A673 (cell line): Measurements from ENCODE around the gene THY1. TPM values are rescaled to one million over a fixed set of nuclear protein-coding genes. Genes with fewer than 3 reads are reported as not detected.

Experiments
- BruUV-seq: library from RNA; stranded (reverse); fragments of 400-500 nt; replicated peaks from 2 replicates; lab custom pipeline; 2021; lab: Mats Ljungman, UMichigan
- CTCF ChIA-PET: fragments of 300-600 bp; sonication (Branson Sonifier 250); formaldehyde crosslinking; loops from one replicate; lab custom pipeline; 2022; ENCODE audit warnings: antibody characterized with exemption; lab: Charles Lee
- POLR2A ChIA-PET: fragments of 300-600 bp; sonication (Branson Sonifier 250); formaldehyde crosslinking; loops from one replicate; lab custom pipeline; 2022; ENCODE audit warnings: antibody characterized with exemption; ENCODE audit not compliant: low non-redundant PET; lab: Charles Lee
- DNase-seq: peaks from one replicate; pipeline ENCODE4 v3.0.0-alpha.2; 2015; ENCODE audit warnings: low spot score
- H3K27ac ChIP-seq: fragments of 200-600 bp; sonication (generic); 2 replicates; pipeline ENCODE4 v1.5.1; 2016; ENCODE audit warnings: mixed run types, low read depth, mild to moderate bottlenecking, mixed read lengths, antibody characterized with exemption, low read length; ENCODE audit not compliant: poor library complexity, severe bottlenecking
- H3K27me3 ChIP-seq: fragments of 200-600 bp; sonication (generic); replicated peaks from 2 replicates; pipeline ENCODE4 v1.6.1; 2017; ENCODE audit warnings: mixed run types, low read depth, mild to moderate bottlenecking, mixed read lengths, antibody characterized with exemption, low read length; ENCODE audit not compliant: insufficient read depth, poor library complexity
- H3K36me3 ChIP-seq: fragments of 200-600 bp; sonication (generic); 2 replicates; pipeline ENCODE4 v1.6.1; 2016; ENCODE audit warnings: mixed run types, mild to moderate bottlenecking, mixed read lengths, antibody characterized with exemption, low read length; ENCODE audit not compliant: insufficient read depth, poor library complexity, severe bottlenecking
- H3K4me1 ChIP-seq: fragments of 200-600 bp; sonication (generic); 2 replicates; pipeline ENCODE4 v1.6.1; 2017; ENCODE audit warnings: mixed run types, mild to moderate bottlenecking, mixed read lengths, antibody characterized with exemption, low read length; ENCODE audit not compliant: insufficient read depth, poor library complexity, severe bottlenecking
- H3K4me3 ChIP-seq: fragments of 200-600 bp; sonication (generic); 2 replicates; pipeline ENCODE4 v1.5.1; 2016; ENCODE audit warnings: low read depth, mixed run types, mild to moderate bottlenecking, mixed read lengths, low read length; ENCODE audit not compliant: poor library complexity, severe bottlenecking
- H3K9me3 ChIP-seq: fragments of 200-600 bp; sonication (generic); 2 replicates; pipeline ENCODE4 v1.6.1; 2016; ENCODE audit warnings: mixed run types, low read depth, mild to moderate bottlenecking, mixed read lengths, antibody characterized with exemption, low read length; ENCODE audit not compliant: poor library complexity, severe bottlenecking
- CTCF ChIP-seq: fragments of 300-800, 200-600 bp; sonication (generic); conservative IDR thresholded peaks from 2 replicates; pipeline ENCODE4 v1.5.1; 2017; ENCODE audit warnings: low read depth, mild to moderate bottlenecking, antibody characterized with exemption, low read length, moderate library complexity, mixed read lengths
- EZH2 ChIP-seq: fragments of 200-600 bp; sonication (generic); IDR thresholded peaks from 2 replicates; pipeline ENCODE4 v1.6.1; 2017; ENCODE audit warnings: borderline replicate concordance, low read depth, mild to moderate bottlenecking, mixed read lengths, antibody characterized with exemption, low read length; ENCODE audit not compliant: poor library complexity, severe bottlenecking
- intact Hi-C: fragments of 100-400 bp; cut with micrococcal nuclease; formaldehyde crosslinking; loops from one replicate; pipeline ENCODE4 v1.10.0; 2022; ENCODE audit not compliant: unreplicated experiment
- total RNA-seq: library from RNA; stranded (reverse); gene quantifications from 2 replicates; pipeline ENCODE4 v1.2.3, GENCODE V29; 2021

The THY1 gene
- total RNA-seq, 1 experiment from 2014 or later: 187 TPM

DNA sequence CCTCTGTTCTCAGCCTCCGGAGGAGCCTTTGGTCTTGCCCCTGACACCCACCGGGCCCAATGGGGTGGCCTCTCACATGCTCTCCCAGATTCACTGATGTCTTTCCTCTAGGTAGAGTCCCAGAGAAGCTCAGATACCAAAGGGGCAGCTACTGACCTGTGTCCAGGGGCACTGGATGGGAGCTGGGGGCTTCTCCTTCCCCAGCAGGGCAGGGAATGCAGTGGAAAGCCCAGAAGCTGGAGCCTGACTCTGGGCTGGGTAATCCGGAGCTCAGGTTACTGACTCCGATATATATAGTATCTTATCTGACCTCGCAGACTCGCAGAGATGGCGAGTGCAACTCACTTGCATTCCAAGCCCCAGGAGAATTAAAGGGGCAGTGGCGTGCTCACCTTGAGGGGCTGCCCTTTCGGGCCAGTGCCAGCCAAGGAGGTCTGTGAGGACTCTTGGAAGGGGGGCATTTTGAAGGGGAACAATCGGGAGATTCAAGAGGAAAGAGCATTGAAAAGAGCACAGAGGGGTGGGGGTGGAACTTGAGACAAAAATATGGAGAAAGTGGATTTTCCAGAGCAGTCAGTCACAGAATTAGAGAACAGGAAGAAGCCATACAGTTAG is 44.0 kb downstream of the THY1 start:
- CTCF ChIA-PET: interaction anchor here (0.6 to 1.8 kb wide), 2 partner anchors 96 to 257 kb away, joined by 4 to 5 read pairs; partner anchors contain the start of gene HINFP
- no peak overlapping the region for H3K27ac ChIP-seq

DNA sequence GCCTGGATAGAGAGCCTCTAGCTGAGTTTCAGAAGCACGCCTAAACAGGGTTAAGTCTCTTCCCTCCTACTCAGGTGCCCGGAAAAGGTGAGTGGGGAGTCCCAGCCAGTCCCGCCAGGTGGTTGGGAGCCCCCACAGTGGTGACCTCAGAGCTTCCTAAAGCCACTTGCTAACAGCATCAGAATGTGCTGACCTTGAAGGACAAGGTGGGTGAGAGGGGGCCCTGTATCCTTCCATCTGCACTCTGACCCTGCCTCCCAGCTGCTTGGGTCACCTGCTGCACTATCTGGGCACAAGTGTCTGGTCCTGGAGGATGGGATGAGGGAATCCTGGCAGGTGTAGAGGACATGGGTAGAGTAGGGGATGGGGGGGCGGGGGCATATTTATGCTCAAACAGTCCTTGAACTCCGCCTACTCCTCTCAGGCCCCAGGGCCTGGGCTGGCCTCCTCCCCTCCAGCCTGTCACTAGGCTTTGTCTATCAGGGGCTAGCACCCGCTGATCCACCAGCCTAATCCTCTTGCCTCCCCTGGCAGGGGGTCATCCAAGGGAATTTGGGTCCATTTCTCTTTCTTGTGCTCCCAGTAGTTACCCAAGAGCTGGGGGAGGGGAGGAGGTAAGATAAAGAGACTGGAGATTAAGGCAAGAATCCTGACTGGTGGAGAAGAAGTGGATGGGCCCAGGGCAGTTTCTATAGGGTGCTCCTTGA is 44.9 kb downstream of the THY1 start:
- no peak overlapping the region for H3K4me3 ChIP-seq
- POLR2A ChIA-PET: no interaction called here
- BruUV-seq: no TSS peak
- H3K27me3 ChIP-seq: no peaks in the 10 kb centered on the region
- H3K4me1 ChIP-seq: peaks cover 6% of the 10 kb centered on the region
- no peaks in the 10 kb centered on the region for H3K9me3 ChIP-seq
- intact Hi-C loops: no loop called here
- H3K36me3 ChIP-seq: no peaks in the 10 kb centered on the region
- TF ChIP-seq EZH2 (no peak), CTCF (no peak)
- CTCF ChIA-PET: interaction anchor here (0.5 to 1.8 kb wide), 2 partner anchors 60 to 97 kb away, joined by 4 to 5 read pairs; no protein-coding TSS in a partner anchor
- H3K27ac ChIP-seq: no peak overlapping the region
- DNase-seq: no peak

More for the DNA sequence above, 44.0 kb downstream of the THY1 start:
- intact Hi-C loops: no loop called here
- Histone ChIP-seq H3K4me3 (no peak overlapping the region), H3K27me3 (no peaks in the 10 kb centered on the region), H3K4me1 (peaks cover 6% of the 10 kb centered on the region), H3K9me3 (no peaks in the 10 kb centered on the region), H3K36me3 (no peaks in the 10 kb centered on the region)
- no TSS peak for BruUV-seq
- POLR2A ChIA-PET: no interaction called here
- TF ChIP-seq EZH2: no peak
- no peak for TF ChIP-seq CTCF
- DNase-seq: no peak

DNA sequence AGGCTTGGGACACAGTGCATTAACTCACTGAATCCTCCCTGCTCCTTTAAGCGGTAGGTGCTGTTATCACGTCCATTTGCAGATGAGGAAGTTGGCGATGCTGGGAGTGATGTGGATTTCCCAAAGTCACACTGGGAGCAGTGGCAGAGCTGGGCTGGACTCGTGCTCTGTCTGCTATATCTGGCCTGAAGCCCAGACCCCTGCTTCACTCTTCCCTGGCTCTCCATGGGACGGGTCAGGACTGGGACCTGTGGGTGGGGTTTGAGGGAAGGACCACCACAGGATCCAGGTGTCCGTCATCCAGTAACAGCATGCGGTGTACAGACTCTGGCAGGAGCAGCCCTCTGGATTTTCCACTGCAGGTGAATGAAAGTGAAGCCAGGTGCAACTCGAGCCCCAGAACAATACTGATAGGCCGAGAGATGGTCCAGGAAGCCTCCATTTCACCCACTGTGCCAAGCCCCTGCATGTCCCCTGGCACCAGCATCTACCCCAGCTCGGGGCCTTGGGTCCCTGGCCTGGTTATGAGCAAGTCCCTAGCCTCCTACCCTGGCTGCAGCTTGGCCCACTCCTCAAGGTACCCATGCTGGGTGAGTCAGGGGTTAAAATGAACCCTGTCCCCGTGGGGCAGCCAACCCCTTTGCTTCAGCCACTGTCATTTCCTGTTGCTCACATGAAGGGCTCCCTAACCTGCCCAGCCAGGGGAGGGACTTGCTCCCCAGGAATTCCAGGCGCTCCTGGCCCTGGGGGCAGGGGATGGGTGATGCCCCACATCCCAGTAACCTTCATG is 45.7 kb downstream of the THY1 start:
- POLR2A ChIA-PET: no interaction called here
- H3K4me1 ChIP-seq: peaks cover 6% of the 10 kb centered on the region
- no peak for DNase-seq
- no TSS peak for BruUV-seq
- no peaks in the 10 kb centered on the region for H3K27me3 ChIP-seq
- H3K4me3 ChIP-seq: no peak overlapping the region
- H3K36me3 ChIP-seq: no peaks in the 10 kb centered on the region
- intact Hi-C loops: no loop called here
- no peak overlapping the region for H3K27ac ChIP-seq
- no peak for TF ChIP-seq EZH2
- TF ChIP-seq CTCF: no peak
- CTCF ChIA-PET: interaction anchor here (2.0 kb wide), 1 partner anchor 98 kb away, joined by 6 read pairs; no protein-coding TSS in a partner anchor
- H3K9me3 ChIP-seq: no peaks in the 10 kb centered on the region
